Urothelium cell line (cell line): Measurements from ENCODE around the gene PVALB.

Experiments used
- DNase-seq: peaks from one replicate; pipeline ENCODE4 v3.0.0; 2011; ENCODE audit warnings: low spot score, mixed read lengths
- FAIRE-seq: peaks from 2 replicates; lab custom pipeline; 2011; peaks lifted over from hg19 to GRCh38; lab: Jason Lieb, UNC

PVALB gene

GRCh38 chr22:36815558-36816338 lies 1.1 kb downstream of the PVALB start:
- no peak for FAIRE-seq
- DNase-seq = no peak

GRCh38 chr22:36814801-36815200 lies 2.0 kb downstream of the PVALB start:
- FAIRE-seq = no peak
- DNase-seq = no peak

GRCh38 chr22:36811094-36811800 lies 5.6 kb downstream of the PVALB start:
- no peak for DNase-seq
- no peak for FAIRE-seq

- FAIRE-seq (no peak), DNase-seq (no peak)
Measured at GRCh38 chr22:36809351-36809750, 7.5 kb downstream of the PVALB start.

GRCh38 chr22:36808721-36809344 lies 8.0 kb downstream of the PVALB start:
- FAIRE-seq (no peak), DNase-seq (no peak)

GRCh38 chr22:36807627-36808026 lies 9.2 kb downstream of the PVALB start:
- no peak for FAIRE-seq
- no peak for DNase-seq

GRCh38 chr22:36806835-36807234 lies 10.0 kb downstream of the PVALB start:
- FAIRE-seq (no peak), DNase-seq (no peak)

GRCh38 chr22:36803358-36803757 lies 13.5 kb downstream of the PVALB start:
- FAIRE-seq (peak; percentile 23), DNase-seq (no peak)

GRCh38 chr22:36798674-36799066 lies 18.2 kb downstream of the PVALB start:
- FAIRE-seq (no peak), DNase-seq (no peak)

GRCh38 chr22:36797911-36798673 lies 18.7 kb downstream of the PVALB start:
- no peak for DNase-seq
- FAIRE-seq = no peak

GRCh38 chr22:36797374-36797773 lies 19.5 kb downstream of the PVALB start:
- peak; percentile 27 for FAIRE-seq

GRCh38 chr22:36796552-36797175 lies 20.2 kb downstream of the PVALB start:
- DNase-seq = no peak
- no peak for FAIRE-seq

More at GRCh38 chr22:36797374-36797773, 19.5 kb downstream of the PVALB start:
- DNase-seq = no peak

- DNase-seq (peak; percentile 27), FAIRE-seq (no peak)
Measured at GRCh38 chr22:36795633-36796032, 21.2 kb downstream of the PVALB start.

GRCh38 chr22:36790648-36791047 lies 26.2 kb downstream of the PVALB start:
- no peak for FAIRE-seq

GRCh38 chr22:36787204-36787988 lies 29.4 kb downstream of the PVALB start:
- DNase-seq (no peak), FAIRE-seq (no peak)

More at GRCh38 chr22:36790648-36791047, 26.2 kb downstream of the PVALB start:
- DNase-seq = no peak

GRCh38 chr22:36783743-36784142 lies 33.1 kb downstream of the PVALB start:
- DNase-seq (no peak), FAIRE-seq (peak; percentile 77)

GRCh38 chr22:36781656-36782627 lies 34.9 kb downstream of the PVALB start:
- FAIRE-seq (peak; percentile 52), DNase-seq (peak; percentile 93)

- DNase-seq = no peak
- no peak for FAIRE-seq
Measured at GRCh38 chr22:36778020-36778419, 38.8 kb downstream of the PVALB start.

GRCh38 chr22:36776722-36777121 lies 40.1 kb downstream of the PVALB start:
- no peak for DNase-seq
- no peak for FAIRE-seq
